GM21360 (cell line): ENCODE measurements around the gene ZMYND8.
"Not testable (repeated sequence)": the region's sequence is repeated elsewhere in the genome, so short reads cannot be mapped to it uniquely, and the experiment has no call there.

ENCODE experiments used
- ATAC-seq: cut with Tn5 transposase; IDR thresholded peaks from one replicate; pipeline ENCODE4 v1.9.1; 2021; ENCODE audit warnings: mild to moderate bottlenecking, moderate library complexity; ENCODE audit not compliant: unreplicated experiment

The ZMYND8 gene

GRCh38 chr20:47183367-47183766, 173.1 kb downstream of the ZMYND8 start:
- ATAC-seq, result no peak

- no peak for ATAC-seq
Observed at GRCh38 chr20:47181056-47181862, 175.2 kb downstream of the ZMYND8 start.

- no peak for ATAC-seq
Observed at GRCh38 chr20:47179267-47179666, 177.2 kb downstream of the ZMYND8 start.

- ATAC-seq, result no peak
Observed at GRCh38 chr20:47178851-47179250, 177.6 kb downstream of the ZMYND8 start.

GRCh38 chr20:47178277-47178676, 178.2 kb downstream of the ZMYND8 start:
- no peak for ATAC-seq

- not testable (repeated sequence) for ATAC-seq
Observed at GRCh38 chr20:47176217-47176616, 180.3 kb downstream of the ZMYND8 start.

- no peak for ATAC-seq
Observed at GRCh38 chr20:47175493-47175892, 181.0 kb downstream of the ZMYND8 start.

- ATAC-seq, result no peak
Observed at GRCh38 chr20:47174456-47175243, 181.8 kb downstream of the ZMYND8 start.

- no peak for ATAC-seq
Observed at GRCh38 chr20:47173596-47174216, 182.8 kb downstream of the ZMYND8 start.

GRCh38 chr20:47172579-47172978, 183.9 kb downstream of the ZMYND8 start:
- no peak for ATAC-seq

GRCh38 chr20:47167846-47168245, 188.7 kb downstream of the ZMYND8 start:
- no peak for ATAC-seq

- ATAC-seq, result no peak
Observed at GRCh38 chr20:47165376-47165865, 191.1 kb downstream of the ZMYND8 start.

GRCh38 chr20:47164140-47164539, 192.4 kb downstream of the ZMYND8 start:
- no peak for ATAC-seq

GRCh38 chr20:47161411-47161810, 195.1 kb downstream of the ZMYND8 start:
- no peak for ATAC-seq

GRCh38 chr20:47160992-47161391, 195.5 kb downstream of the ZMYND8 start:
- no peak for ATAC-seq

GRCh38 chr20:47160240-47160639, 196.3 kb downstream of the ZMYND8 start:
- ATAC-seq, result no peak
